Activated T-helper 17 cell treated with anti-CD3 and anti-CD28 coated beads, Interleukin-2, amount 50 U/mL, for 72 hours (primary cell): ENCODE measurements around the gene ZMYM4. TPM values are rescaled to one million over a fixed set of nuclear protein-coding genes. Genes with fewer than 3 reads are reported as not detected.
"Not testable (repeated sequence)": the region's sequence is repeated elsewhere in the genome, so short reads cannot be mapped to it uniquely, and the experiment has no call there.

Experiments
- ATAC-seq: fragments of 150-1000 bp; cut with Tn5 transposase; replicated peaks from 2 replicates; pipeline ENCODE4 v1.10.0; 2021; ENCODE audit warnings: mild to moderate bottlenecking, moderate library complexity
- H3K27ac Mint-ChIP-seq: one replicate; pipeline ENCODE4 v1.8.0; 2022; ENCODE audit warnings: mixed read lengths
- H3K27me3 Mint-ChIP-seq: one replicate; pipeline ENCODE4 v1.8.0; 2022; ENCODE audit warnings: mixed read lengths
- H3K36me3 Mint-ChIP-seq: one replicate; pipeline ENCODE4 v1.8.0; 2022; ENCODE audit warnings: low read depth, mild to moderate bottlenecking, mixed read lengths
- H3K4me1 Mint-ChIP-seq: one replicate; pipeline ENCODE4 v1.8.0; 2022; ENCODE audit warnings: mixed read lengths
- H3K4me3 Mint-ChIP-seq: one replicate; pipeline ENCODE4 v1.8.0; 2022; ENCODE audit warnings: mild to moderate bottlenecking, mixed read lengths
- H3K9me3 Mint-ChIP-seq: one replicate; pipeline ENCODE4 v1.8.0; 2022; ENCODE audit warnings: mixed read lengths
- total RNA-seq, 2 donors: library from RNA; stranded (reverse); gene quantifications; one replicate each; pipeline ENCODE4 v1.2.3, GENCODE V29; 2022

ZMYM4 gene
- total RNA-seq, 2 donors from 2014 or later = 21.4 to 29.3 TPM

GRCh38 chr1:35324486-35324885, 56.0 kb downstream of the ZMYM4 start:
- Mint-ChIP-seq H3K4me3 (no peak overlapping the region), H3K9me3 (no peaks in the 10 kb centered on the region), H3K36me3 (peaks cover 18% of the 10 kb centered on the region), H3K4me1 (peaks cover 9% of the 10 kb centered on the region), H3K27me3 (no peaks in the 10 kb centered on the region), H3K27ac (peak overlapping the region; percentile 41)
- no peak for ATAC-seq

- Mint-ChIP-seq H3K36me3 (peaks cover 17% of the 10 kb centered on the region), H3K9me3 (no peaks in the 10 kb centered on the region), H3K27me3 (no peaks in the 10 kb centered on the region), H3K4me1 (peaks cover 4% of the 10 kb centered on the region), H3K4me3 (no peak overlapping the region), H3K27ac (no peak overlapping the region)
- no peak for ATAC-seq
Measured at GRCh38 chr1:35326246-35326866, 57.8 kb downstream of the ZMYM4 start.

- H3K27me3 Mint-ChIP-seq, H3K4me1 Mint-ChIP-seq, H3K4me3 Mint-ChIP-seq, H3K9me3 Mint-ChIP-seq, ATAC-seq, H3K27ac Mint-ChIP-seq: not testable (repeated sequence)
- peaks cover 22% of the 10 kb centered on the region for H3K36me3 Mint-ChIP-seq
Measured at GRCh38 chr1:35331618-35332017, 63.1 kb downstream of the ZMYM4 start.

- Mint-ChIP-seq H3K9me3 (no peaks in the 10 kb centered on the region), H3K27ac (no peak overlapping the region), H3K4me3 (no peak overlapping the region), H3K27me3 (no peaks in the 10 kb centered on the region), H3K36me3 (peaks cover 23% of the 10 kb centered on the region), H3K4me1 (no peaks in the 10 kb centered on the region)
- ATAC-seq = no peak
Measured at GRCh38 chr1:35334485-35334884, 66.0 kb downstream of the ZMYM4 start.

- Mint-ChIP-seq H3K36me3 (peaks cover 16% of the 10 kb centered on the region), H3K4me1 (no peaks in the 10 kb centered on the region), H3K4me3 (no peak overlapping the region), H3K27ac (no peak overlapping the region), H3K27me3 (no peaks in the 10 kb centered on the region), H3K9me3 (no peaks in the 10 kb centered on the region)
- ATAC-seq = no peak
Measured at GRCh38 chr1:35340519-35340918, 72.0 kb downstream of the ZMYM4 start.

- H3K27ac Mint-ChIP-seq = no peak overlapping the region
- H3K4me3 Mint-ChIP-seq = no peak overlapping the region
- peaks cover 4% of the 10 kb centered on the region for H3K4me1 Mint-ChIP-seq
- H3K36me3 Mint-ChIP-seq = no peaks in the 10 kb centered on the region
- no peaks in the 10 kb centered on the region for H3K27me3 Mint-ChIP-seq
- no peak for ATAC-seq
- H3K9me3 Mint-ChIP-seq = no peaks in the 10 kb centered on the region
Measured at GRCh38 chr1:35345439-35345981, 77.0 kb downstream of the ZMYM4 start.

- H3K27me3 Mint-ChIP-seq = no peaks in the 10 kb centered on the region
- no peaks in the 10 kb centered on the region for H3K9me3 Mint-ChIP-seq
- no peaks in the 10 kb centered on the region for H3K36me3 Mint-ChIP-seq
- H3K4me3 Mint-ChIP-seq = no peak overlapping the region
- no peak overlapping the region for H3K27ac Mint-ChIP-seq
- peaks cover 10% of the 10 kb centered on the region for H3K4me1 Mint-ChIP-seq
- ATAC-seq = no peak
Measured at GRCh38 chr1:35350872-35351271, 82.4 kb downstream of the ZMYM4 start.

- H3K4me3 Mint-ChIP-seq = no peak overlapping the region
- H3K36me3 Mint-ChIP-seq = peaks cover 43% of the 10 kb centered on the region
- no peaks in the 10 kb centered on the region for H3K27me3 Mint-ChIP-seq
- H3K27ac Mint-ChIP-seq = no peak overlapping the region
- ATAC-seq = no peak
- no peaks in the 10 kb centered on the region for H3K9me3 Mint-ChIP-seq
- peaks cover 6% of the 10 kb centered on the region for H3K4me1 Mint-ChIP-seq
Measured at GRCh38 chr1:35359995-35360394, 91.5 kb downstream of the ZMYM4 start.

GRCh38 chr1:35361638-35362037, 93.1 kb downstream of the ZMYM4 start:
- no peak for ATAC-seq
- Mint-ChIP-seq H3K4me3 (no peak overlapping the region), H3K9me3 (no peaks in the 10 kb centered on the region), H3K36me3 (peaks cover 48% of the 10 kb centered on the region), H3K4me1 (peaks cover 6% of the 10 kb centered on the region), H3K27me3 (no peaks in the 10 kb centered on the region), H3K27ac (peak overlapping the region; percentile 10)

- peaks cover 6% of the 10 kb centered on the region for H3K4me1 Mint-ChIP-seq
Measured at GRCh38 chr1:35364741-35365140, 96.2 kb downstream of the ZMYM4 start.

GRCh38 chr1:35367914-35368313, 99.4 kb downstream of the ZMYM4 start:
- no peak for ATAC-seq
- Mint-ChIP-seq H3K27ac (no peak overlapping the region), H3K4me1 (no peaks in the 10 kb centered on the region)

More at GRCh38 chr1:35364741-35365140, 96.2 kb downstream of the ZMYM4 start:
- Mint-ChIP-seq H3K9me3 (no peaks in the 10 kb centered on the region), H3K27me3 (no peaks in the 10 kb centered on the region), H3K36me3 (peaks cover 49% of the 10 kb centered on the region), H3K4me3 (no peak overlapping the region), H3K27ac (peak overlapping the region; percentile 64)
- no peak for ATAC-seq

GRCh38 chr1:35369922-35370671, 101.6 kb downstream of the ZMYM4 start:
- no peak for ATAC-seq
- Mint-ChIP-seq H3K27ac (no peak overlapping the region), H3K9me3 (no peaks in the 10 kb centered on the region), H3K27me3 (no peaks in the 10 kb centered on the region), H3K4me3 (no peak overlapping the region), H3K4me1 (no peaks in the 10 kb centered on the region), H3K36me3 (peaks cover 20% of the 10 kb centered on the region)

More at GRCh38 chr1:35367914-35368313, 99.4 kb downstream of the ZMYM4 start:
- Mint-ChIP-seq H3K36me3 (peaks cover 31% of the 10 kb centered on the region), H3K27me3 (no peaks in the 10 kb centered on the region), H3K4me3 (no peak overlapping the region), H3K9me3 (no peaks in the 10 kb centered on the region)

GRCh38 chr1:35371506-35371905, 103.0 kb downstream of the ZMYM4 start:
- no peak overlapping the region for H3K4me3 Mint-ChIP-seq
- H3K27ac Mint-ChIP-seq = no peak overlapping the region
- no peaks in the 10 kb centered on the region for H3K27me3 Mint-ChIP-seq
- no peaks in the 10 kb centered on the region for H3K9me3 Mint-ChIP-seq
- H3K4me1 Mint-ChIP-seq = no peaks in the 10 kb centered on the region
- peaks cover 18% of the 10 kb centered on the region for H3K36me3 Mint-ChIP-seq
- no peak for ATAC-seq

- Mint-ChIP-seq H3K4me1 (no peaks in the 10 kb centered on the region), H3K9me3 (no peaks in the 10 kb centered on the region), H3K36me3 (no peaks in the 10 kb centered on the region), H3K4me3 (no peak overlapping the region), H3K27me3 (no peaks in the 10 kb centered on the region), H3K27ac (no peak overlapping the region)
- no peak for ATAC-seq
Measured at GRCh38 chr1:35377555-35377954, 109.0 kb downstream of the ZMYM4 start.
